Embryonic facial prominence (tissue), 1 donor: Measurements from ENCODE around the gene ERRFI1.

ENCODE experiments used
- DNase-seq: peaks from one replicate; pipeline ENCODE4 v3.0.0-alpha.2; 2016; ENCODE audit errors: extremely low spot score

ERRFI1 gene

GRCh38 chr1:8003438-8004112 is 22.5 kb downstream of the ERRFI1 start:
- no peak for DNase-seq

- DNase-seq, result no peak
Measured at GRCh38 chr1:8002921-8003320, 23.2 kb downstream of the ERRFI1 start.

- no peak for DNase-seq
Measured at GRCh38 chr1:8002329-8002910, 23.7 kb downstream of the ERRFI1 start.

GRCh38 chr1:7995437-7995836 is 30.7 kb downstream of the ERRFI1 start:
- DNase-seq, result no peak

- DNase-seq, result no peak
Measured at GRCh38 chr1:7994827-7995226, 31.3 kb downstream of the ERRFI1 start.

- DNase-seq, result no peak
Measured at GRCh38 chr1:7993593-7994479, 32.3 kb downstream of the ERRFI1 start.

GRCh38 chr1:7992885-7993284 is 33.2 kb downstream of the ERRFI1 start:
- no peak for DNase-seq

- DNase-seq, result no peak
Measured at GRCh38 chr1:7991504-7992440, 34.3 kb downstream of the ERRFI1 start.

- no peak for DNase-seq
Measured at GRCh38 chr1:7989762-7990428, 36.2 kb downstream of the ERRFI1 start.

GRCh38 chr1:7988576-7988975 is 37.5 kb downstream of the ERRFI1 start:
- no peak for DNase-seq

- DNase-seq, result no peak
Measured at GRCh38 chr1:7987528-7987927, 38.6 kb downstream of the ERRFI1 start.

GRCh38 chr1:7985851-7986612 is 40.1 kb downstream of the ERRFI1 start:
- DNase-seq, result no peak

GRCh38 chr1:7984811-7985210 is 41.3 kb downstream of the ERRFI1 start:
- DNase-seq, result no peak

- no peak for DNase-seq
Measured at GRCh38 chr1:7983086-7983778, 42.9 kb downstream of the ERRFI1 start.

- no peak for DNase-seq
Measured at GRCh38 chr1:7980984-7981383, 45.1 kb downstream of the ERRFI1 start.

- no peak for DNase-seq
Measured at GRCh38 chr1:7975212-7975865, 50.8 kb downstream of the ERRFI1 start.

GRCh38 chr1:7973086-7973485 is 53.0 kb downstream of the ERRFI1 start:
- no peak for DNase-seq

GRCh38 chr1:7972285-7972684 is 53.8 kb downstream of the ERRFI1 start:
- no peak for DNase-seq

GRCh38 chr1:7971024-7971423 is 55.1 kb downstream of the ERRFI1 start:
- DNase-seq, result no peak
